AG04449 (cell line): ENCODE measurements around the gene SLC9A9.

Experiments
- CTCF ChIA-PET: fragments of 350-600 bp; formaldehyde crosslinking; extraction: SDS; loops from one replicate; lab custom pipeline; 2021; ENCODE audit warnings: antibody characterized with exemption; lab: Yijun Ruan, JAX
- POLR2A ChIA-PET: fragments of 400-600, 350-600 bp; formaldehyde crosslinking; extraction: SDS; loops from one replicate; lab custom pipeline; 2020; ENCODE audit warnings: antibody characterized with exemption, inconsistent platforms; lab: Yijun Ruan, JAX
- DNase-seq: peaks from one replicate; pipeline ENCODE4 v3.0.0-alpha.2; 2010; ENCODE audit warnings: low read depth, low spot score
- H3K4me3 ChIP-seq: 2 replicates; pipeline ENCODE4 v1.5.1; 2011; ENCODE audit warnings: low read depth, mild to moderate bottlenecking, control low read depth, low read length
- CTCF ChIP-seq: IDR thresholded peaks from one replicate; pipeline ENCODE4 v1.5.1; 2011; ENCODE audit warnings: mild to moderate bottlenecking, moderate library complexity, low read length, control low read depth, inconsistent platforms; ENCODE audit not compliant: insufficient read depth; ENCODE audit errors: missing control alignments

SLC9A9 gene

GRCh38 chr3:143783851-143784370 lies 64.4 kb downstream of the SLC9A9 start:
- no peak overlapping the region for H3K4me3 ChIP-seq
- DNase-seq, result no peak
- TF ChIP-seq CTCF, result no peak
- POLR2A ChIA-PET, result no interaction called here
- CTCF ChIA-PET, result no interaction called here

GRCh38 chr3:143775459-143775858 lies 72.8 kb downstream of the SLC9A9 start:
- no peak overlapping the region for H3K4me3 ChIP-seq
- no peak for TF ChIP-seq CTCF
- CTCF ChIA-PET, result interaction anchor here (0.9 to 2.2 kb wide), 3 partner anchors 10 to 175 kb away, joined by 3 to 7 read pairs (median 4); no protein-coding TSS in a partner anchor
- DNase-seq, result no peak
- POLR2A ChIA-PET, result no interaction called here

- DNase-seq, result no peak
- no peak for TF ChIP-seq CTCF
- H3K4me3 ChIP-seq, result no peak overlapping the region
- ChIA-PET CTCF (no interaction called here), POLR2A (no interaction called here)
These were observed 76.3 kb downstream of the SLC9A9 start for GRCh38 chr3:143771939-143772338.

- no peak overlapping the region for H3K4me3 ChIP-seq
- TF ChIP-seq CTCF, result no peak
- no peak for DNase-seq
- CTCF ChIA-PET, result no interaction called here
- POLR2A ChIA-PET, result no interaction called here
These were observed 77.0 kb downstream of the SLC9A9 start for GRCh38 chr3:143771258-143771657.

GRCh38 chr3:143770391-143770790 lies 77.9 kb downstream of the SLC9A9 start:
- TF ChIP-seq CTCF, result no peak
- CTCF ChIA-PET, result no interaction called here
- POLR2A ChIA-PET, result no interaction called here
- no peak overlapping the region for H3K4me3 ChIP-seq
- DNase-seq, result no peak

- peak; percentile 21 for DNase-seq
- no peak overlapping the region for H3K4me3 ChIP-seq
- POLR2A ChIA-PET, result no interaction called here
- CTCF ChIA-PET, result no interaction called here
- TF ChIP-seq CTCF, result no peak
These were observed 78.7 kb downstream of the SLC9A9 start for GRCh38 chr3:143769616-143770015.
